SK-N-SH (cell line): ENCODE results near the gene L1TD1. TPM values are rescaled to one million over a fixed set of nuclear protein-coding genes. Genes with fewer than 3 reads are reported as not detected.

ENCODE experiments used
- CTCF ChIA-PET: fragments of 300-600, 350-600 bp; formaldehyde crosslinking; extraction: SDS; loops from one replicate; lab custom pipeline; 2021; lab: Yijun Ruan, JAX
- POLR2A ChIA-PET: fragments of 350-600 bp; sonication (Branson Sonifier 250); formaldehyde crosslinking; extraction: SDS; loops from one replicate; lab custom pipeline; 2020; ENCODE audit warnings: antibody characterized with exemption, inconsistent platforms; lab: Yijun Ruan, JAX
- DNase-seq: peaks from one replicate; pipeline ENCODE4 v3.0.0; 2012
- H2AFZ ChIP-seq: fragments of 200-600 bp; sonication (generic); 2 replicates; pipeline ENCODE4 v1.8.1; 2016; ENCODE audit warnings: antibody characterized with exemption, mild to moderate bottlenecking, low read depth
- H3F3A ChIP-seq: fragments of 200-600 bp; sonication (generic); replicated peaks from 2 replicates; pipeline ENCODE3; 2016; ENCODE audit warnings: antibody characterized with exemption, mild to moderate bottlenecking; ENCODE audit not compliant: insufficient read depth
- H3K27ac ChIP-seq, 2 experiments: fragments of 200-500 bp in 1 of 2; fragments of 200-600 bp in 1 of 2; sonication (Bioruptor generic) in 1 of 2; sonication (generic), shearing (Covaris generic) in 1 of 2; 2 replicates each; pipeline versions ENCODE4 v1.5.1 to v1.6.1; 2014 to 2016; ENCODE audit warnings: low read depth in 2 of 2, inconsistent platforms in 1 of 2, low read length in 1 of 2, mild to moderate bottlenecking in 1 of 2, mixed read lengths in 1 of 2
- H3K27me3 ChIP-seq: fragments of 200-600 bp; sonication (generic), shearing (Covaris generic); 2 replicates; pipeline ENCODE4 v1.6.1; 2016; ENCODE audit warnings: mixed run types; ENCODE audit not compliant: insufficient read depth
- H3K36me3 ChIP-seq, 2 experiments: fragments of 200-500 bp in 1 of 2; fragments of 200-600 bp in 1 of 2; sonication (Bioruptor generic) in 1 of 2; sonication (generic) in 1 of 2; replicated peaks in 1 of 2; 2 replicates each; pipeline versions ENCODE3 to v1.5.1; 2014 to 2016; ENCODE audit warnings: low read length in 1 of 2, mild to moderate bottlenecking in 1 of 2; ENCODE audit not compliant: insufficient read depth in 2 of 2, control insufficient read depth in 1 of 2
- H3K4me1 ChIP-seq, 2 experiments: fragments of 200-500 bp in 1 of 2; fragments of 200-600 bp in 1 of 2; sonication (Bioruptor generic) in 1 of 2; sonication (generic), shearing (Covaris generic) in 1 of 2; 2 replicates each; pipeline versions ENCODE4 v1.5.1 to v1.6.1; 2014 to 2016; ENCODE audit warnings: low read depth in 1 of 2, low read length in 1 of 2, mixed run types in 1 of 2; ENCODE audit not compliant: insufficient read depth in 2 of 2, control insufficient read depth in 1 of 2
- H3K4me2 ChIP-seq: fragments of 200-600 bp; sonication (generic), shearing (Covaris generic); 2 replicates; pipeline ENCODE4 v1.6.1; 2017; ENCODE audit warnings: mixed run types
- H3K4me3 ChIP-seq, 2 experiments: fragments of 200-500 bp in 1 of 2; fragments of 200-600 bp in 1 of 2; sonication (Bioruptor generic) in 1 of 2; sonication (generic), shearing (Covaris generic) in 1 of 2; 2 replicates each; pipeline versions ENCODE4 v1.5.1 to v1.8.1; 2014 to 2016; ENCODE audit warnings: low read depth in 2 of 2, inconsistent platforms in 1 of 2, low read length in 1 of 2, mild to moderate bottlenecking in 1 of 2, mixed read lengths in 1 of 2, moderate library complexity in 1 of 2
- H3K79me2 ChIP-seq: fragments of 200-600 bp; sonication (generic); 2 replicates; pipeline ENCODE4 v1.8.1; 2017; ENCODE audit warnings: mild to moderate bottlenecking; ENCODE audit not compliant: insufficient read depth
- H3K9ac ChIP-seq: fragments of 200-600 bp; sonication (generic); 2 replicates; pipeline ENCODE4 v1.6.1; 2017; ENCODE audit warnings: mixed run types
- H3K9me2 ChIP-seq: fragments of 200-600 bp; sonication (generic); 2 replicates; pipeline ENCODE4 v1.6.1; 2017; ENCODE audit warnings: mixed run types
- H3K9me3 ChIP-seq: fragments of 200-600 bp; sonication (generic); 2 replicates; pipeline ENCODE4 v1.6.1; 2017; ENCODE audit warnings: mixed run types, mild to moderate bottlenecking, moderate library complexity
- H4K20me1 ChIP-seq: fragments of 200-600 bp; sonication (generic); 2 replicates; pipeline ENCODE4 v1.6.1; 2017; ENCODE audit warnings: mild to moderate bottlenecking, mixed run types; ENCODE audit not compliant: insufficient read depth
- GATA2 ChIP-seq: sonication (generic); formaldehyde crosslinking; IDR thresholded peaks from 2 replicates; pipeline ENCODE4 v1.5.0; 2020; ENCODE audit warnings: mild to moderate bottlenecking, missing genetic modification reagents
- MXI1 ChIP-seq: IDR thresholded peaks from 2 replicates; pipeline ENCODE4 v1.6.1; 2012; ENCODE audit warnings: mild to moderate bottlenecking, low read depth, low read length, improper control_type of control experiment
- RAD21 ChIP-seq: IDR thresholded peaks from 2 replicates; pipeline ENCODE4 v1.6.1; 2012; ENCODE audit warnings: mild to moderate bottlenecking, low read length
- RFX5 ChIP-seq: IDR thresholded peaks from 2 replicates; pipeline ENCODE4 v1.6.1; 2012; ENCODE audit warnings: mild to moderate bottlenecking, improper control_type of control experiment, low read length
- TAF1 ChIP-seq: IDR thresholded peaks from 2 replicates; pipeline ENCODE4 v1.6.1; 2012; ENCODE audit warnings: low read depth, mild to moderate bottlenecking, low read length, moderate library complexity, borderline replicate concordance
- TCF12 ChIP-seq: IDR thresholded peaks from 2 replicates; pipeline ENCODE4 v1.4.0; 2012
- TEAD4 ChIP-seq: IDR thresholded peaks from 2 replicates; pipeline ENCODE4 v1.4.0; 2012; ENCODE audit warnings: mild to moderate bottlenecking, borderline replicate concordance; ENCODE audit not compliant: insufficient read depth
- WGBS: methylation state at CpG from one replicate; pipeline ENCODE4 v1.1.6; 2017; ENCODE audit warnings: low lambda C conversion rate; 5-methylcytosine and 5-hydroxymethylcytosine counted together
- polyA plus RNA-seq, 3 experiments: library from polyadenylated mRNA; depleted of rRNA; stranded (reverse); fragments of >200 nt; gene quantifications; 2 replicates each; pipeline ENCODE4 v1.2.3, GENCODE V29; 2012
- TF ChIP-seq, protein P1 (sequence below): IDR thresholded peaks from 2 replicates; pipeline ENCODE4 v1.6.1; 2012; ENCODE audit warnings: mild to moderate bottlenecking, low read depth, low read length, moderate library complexity

Gene L1TD1
- polyA plus RNA-seq, 1 of the 3 experiments (the other 2 are of a cell fraction), result not detected

DNA sequence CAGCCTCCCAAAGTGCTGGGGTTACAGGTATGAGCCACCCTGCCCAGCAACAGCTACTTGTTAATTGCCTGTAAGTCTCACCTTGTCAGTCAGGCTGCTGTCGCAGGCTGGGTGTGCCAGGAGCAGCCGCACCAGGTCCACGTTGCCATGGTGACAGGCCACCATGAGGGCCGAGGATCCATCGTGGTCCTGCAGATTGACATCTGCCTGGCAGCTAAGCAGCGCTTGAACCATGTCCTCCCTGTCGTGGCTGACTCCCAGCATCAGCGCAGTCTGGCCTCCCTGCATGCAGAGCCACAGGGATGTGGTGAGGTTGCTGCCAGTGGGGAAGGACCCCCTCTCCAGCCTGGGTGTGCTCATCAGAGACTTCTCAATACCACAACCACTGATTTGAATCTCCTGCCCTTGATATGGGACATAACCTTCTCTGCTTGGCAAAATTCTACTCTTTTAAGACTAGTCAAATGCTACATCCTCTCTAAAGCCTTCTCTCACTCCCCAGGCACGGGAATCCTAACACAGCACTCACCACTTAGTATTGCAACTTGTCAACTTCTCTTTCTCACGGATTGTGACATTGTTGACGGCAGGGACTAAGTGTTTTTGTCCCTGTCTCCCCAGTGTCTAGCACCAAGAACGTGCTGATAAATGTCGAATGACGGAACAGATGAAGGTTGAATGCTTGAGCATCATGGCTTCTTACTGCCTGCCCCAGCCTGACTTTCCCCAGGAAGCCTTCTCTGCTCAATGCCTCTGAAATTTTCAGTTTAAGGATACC lies 52.9 kb downstream of the L1TD1 start:
- 57% methylated on average over 14 of the region's 14 CpGs for WGBS
- Histone ChIP-seq H3K4me2 (no peak overlapping the region), H3K4me1 (peaks cover 0 to 3% of the 10 kb centered on the region in 2 experiments; a peak in 1 of 4 replicates), H3K9me2 (no peaks in the 10 kb centered on the region), H3K27me3 (no peaks in the 10 kb centered on the region), H3K27ac (no peak overlapping the region), H4K20me1 (no peaks in the 10 kb centered on the region), H3F3A (no peaks in the 10 kb centered on the region), H2AFZ (no peak overlapping the region), H3K9ac (no peak overlapping the region), H3K36me3 (no peaks in the 10 kb centered on the region), H3K79me2 (no peaks in the 10 kb centered on the region), H3K4me3 (no peak overlapping the region), H3K9me3 (no peaks in the 10 kb centered on the region)
- ChIA-PET CTCF (interaction anchor here (2.2 kb wide), 1 partner anchor 72 kb away, joined by 5 read pairs; no protein-coding TSS in a partner anchor), POLR2A (no interaction called here)
- TF ChIP-seq GATA2 (CRISPR knock-in tag) (peak; percentile 49; the same call in 1 of the 2 replicates), MXI1 (peak; percentile 30; the same call in 1 of the 2 replicates), RAD21 (no peak), TAF1 (no peak), TEAD4 (no peak)
- TF ChIP-seq, protein P1, sequence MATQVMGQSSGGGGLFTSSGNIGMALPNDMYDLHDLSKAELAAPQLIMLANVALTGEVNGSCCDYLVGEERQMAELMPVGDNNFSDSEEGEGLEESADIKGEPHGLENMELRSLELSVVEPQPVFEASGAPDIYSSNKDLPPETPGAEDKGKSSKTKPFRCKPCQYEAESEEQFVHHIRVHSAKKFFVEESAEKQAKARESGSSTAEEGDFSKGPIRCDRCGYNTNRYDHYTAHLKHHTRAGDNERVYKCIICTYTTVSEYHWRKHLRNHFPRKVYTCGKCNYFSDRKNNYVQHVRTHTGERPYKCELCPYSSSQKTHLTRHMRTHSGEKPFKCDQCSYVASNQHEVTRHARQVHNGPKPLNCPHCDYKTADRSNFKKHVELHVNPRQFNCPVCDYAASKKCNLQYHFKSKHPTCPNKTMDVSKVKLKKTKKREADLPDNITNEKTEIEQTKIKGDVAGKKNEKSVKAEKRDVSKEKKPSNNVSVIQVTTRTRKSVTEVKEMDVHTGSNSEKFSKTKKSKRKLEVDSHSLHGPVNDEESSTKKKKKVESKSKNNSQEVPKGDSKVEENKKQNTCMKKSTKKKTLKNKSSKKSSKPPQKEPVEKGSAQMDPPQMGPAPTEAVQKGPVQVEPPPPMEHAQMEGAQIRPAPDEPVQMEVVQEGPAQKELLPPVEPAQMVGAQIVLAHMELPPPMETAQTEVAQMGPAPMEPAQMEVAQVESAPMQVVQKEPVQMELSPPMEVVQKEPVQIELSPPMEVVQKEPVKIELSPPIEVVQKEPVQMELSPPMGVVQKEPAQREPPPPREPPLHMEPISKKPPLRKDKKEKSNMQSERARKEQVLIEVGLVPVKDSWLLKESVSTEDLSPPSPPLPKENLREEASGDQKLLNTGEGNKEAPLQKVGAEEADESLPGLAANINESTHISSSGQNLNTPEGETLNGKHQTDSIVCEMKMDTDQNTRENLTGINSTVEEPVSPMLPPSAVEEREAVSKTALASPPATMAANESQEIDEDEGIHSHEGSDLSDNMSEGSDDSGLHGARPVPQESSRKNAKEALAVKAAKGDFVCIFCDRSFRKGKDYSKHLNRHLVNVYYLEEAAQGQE, result no peak
- peak; percentile 66 for DNase-seq

DNA sequence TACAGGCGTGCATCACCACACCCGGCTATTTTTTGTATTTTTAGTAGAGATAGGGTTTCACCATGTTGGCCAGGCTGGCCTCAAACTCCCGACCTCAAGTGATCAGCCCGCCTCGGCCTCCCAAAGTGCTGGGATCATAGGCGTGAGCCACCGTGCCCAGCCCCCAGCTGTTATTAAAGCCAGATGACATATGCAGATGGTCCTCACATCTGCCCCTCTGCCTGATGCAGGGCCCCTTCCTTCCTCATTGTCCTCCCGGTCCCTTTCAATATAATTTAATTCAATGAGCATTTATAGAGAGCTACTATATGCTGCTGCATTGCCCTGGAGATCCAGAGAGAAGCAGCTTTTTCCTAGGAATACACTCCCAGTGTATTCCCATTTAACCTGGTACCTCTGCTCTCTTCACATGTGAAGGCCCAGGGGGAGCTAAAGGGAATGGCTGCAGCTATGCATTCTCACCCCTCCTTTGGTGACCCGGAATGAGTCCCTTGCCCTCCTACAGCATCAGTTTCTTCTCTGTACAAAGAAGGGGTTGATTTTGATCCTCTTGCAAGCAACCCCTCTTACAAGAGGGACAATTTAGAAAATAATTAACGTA lies 55.6 kb downstream of the L1TD1 start:
- DNase-seq, result peak; percentile 62
- Histone ChIP-seq H4K20me1 (no peaks in the 10 kb centered on the region), H3K4me3 (no peak overlapping the region), H3K4me2 (no peak overlapping the region), H3K9ac (no peak overlapping the region), H3F3A (no peaks in the 10 kb centered on the region), H3K36me3 (no peaks in the 10 kb centered on the region), H3K4me1 (peaks cover 0 to 3% of the 10 kb centered on the region in 2 experiments; a peak in 1 of 4 replicates), H2AFZ (no peak overlapping the region), H3K79me2 (no peaks in the 10 kb centered on the region), H3K9me2 (no peaks in the 10 kb centered on the region), H3K27me3 (no peaks in the 10 kb centered on the region), H3K9me3 (no peaks in the 10 kb centered on the region), H3K27ac (peak overlapping the region in 1 of 2 experiments; percentile 61; a peak in 1 of 4 replicates)
- POLR2A ChIA-PET, result interaction anchor here (0.6 kb wide), 1 partner anchor 20 kb away, joined by 3 read pairs; no protein-coding TSS in a partner anchor
- 39% methylated on average over 8 of the region's 10 CpGs for WGBS
- no peak for TF ChIP-seq TCF12
- peak; percentile 26; the same call in 1 of the 2 replicates for TF ChIP-seq RAD21
- no peak for TF ChIP-seq RFX5
- CTCF ChIA-PET, result interaction anchor here (0.7 to 0.8 kb wide), 2 partner anchors 22 to 75 kb away, joined by 3 to 4 read pairs; no protein-coding TSS in a partner anchor
